Endothelial cell of umbilical vein (primary cell): ENCODE measurements around the gene MACROD2. TPM values are rescaled to one million over a fixed set of nuclear protein-coding genes. Genes with fewer than 3 reads are reported as not detected.

ENCODE experiments used
- BruUV-seq: library from RNA; stranded (reverse); fragments of 400-500 nt; replicated peaks from 2 replicates; lab custom pipeline; 2021; lab: Mats Ljungman, UMichigan
- CTCF ChIA-PET: fragments of 300-600, 350-600 bp; sonication (Branson Sonifier 250); formaldehyde crosslinking; loops from one replicate; lab custom pipeline; 2021; ENCODE audit warnings: antibody characterized with exemption, inconsistent platforms; lab: Charles Lee
- POLR2A ChIA-PET: fragments of 300-600, 350-600 bp; sonication (Branson Sonifier 250); formaldehyde crosslinking; loops from one replicate; lab custom pipeline; 2021; ENCODE audit warnings: antibody characterized with exemption, inconsistent platforms; lab: Charles Lee
- DNase-seq: peaks from one replicate; pipeline ENCODE4 v3.0.0-alpha.2; 2011; ENCODE audit warnings: low read depth, low spot score
- FAIRE-seq: peaks from 2 replicates; lab custom pipeline; 2011; peaks lifted over from hg19 to GRCh38; lab: Jason Lieb, UNC
- H2AFZ ChIP-seq: 2 replicates; pipeline ENCODE4 v1.6.0; 2012; ENCODE audit warnings: low read depth, low read length, control low read depth, inconsistent platforms
- H3K27ac ChIP-seq: 2 replicates; pipeline ENCODE4 v1.5.1; 2011; ENCODE audit warnings: low read depth, mild to moderate bottlenecking, control low read depth, low read length, moderate library complexity; ENCODE audit not compliant: insufficient read depth
- H3K27me3 ChIP-seq, 2 experiments: 2 replicates each; pipeline versions ENCODE4 v1.6.0 to v1.6.1; 2011; ENCODE audit warnings: low read length in 2 of 2, mixed read lengths in 1 of 2; ENCODE audit not compliant: control insufficient read depth in 2 of 2, insufficient read depth in 2 of 2
- H3K36me3 ChIP-seq, 2 experiments: 2 replicates in 1 of 2; 3 replicates in 1 of 2; pipeline ENCODE4 v1.5.1; 2011; ENCODE audit warnings: low read length in 2 of 2, mild to moderate bottlenecking in 1 of 2, moderate library complexity in 1 of 2; ENCODE audit not compliant: control insufficient read depth in 2 of 2, insufficient read depth in 2 of 2; ENCODE audit errors: extremely low read depth in 1 of 2
- H3K4me1 ChIP-seq: 3 replicates; pipeline ENCODE4 v1.5.1; 2011; ENCODE audit warnings: mild to moderate bottlenecking, low read length; ENCODE audit not compliant: control insufficient read depth, insufficient read depth; ENCODE audit errors: extremely low read depth
- H3K4me2 ChIP-seq: 2 replicates; pipeline ENCODE4 v1.6.1; 2011; ENCODE audit warnings: low read length, control low read depth, mixed read lengths; ENCODE audit not compliant: insufficient read depth
- H3K4me3 ChIP-seq, 3 experiments: fragments of 200-600 bp in 1 of 3; sonication (generic), shearing (Covaris generic) in 1 of 3; replicated peaks in 1 of 3; 2 replicates each; pipeline ENCODE4 v1.5.1; 2011 to 2016; ENCODE audit warnings: control low read depth in 3 of 3, low read length in 3 of 3, mild to moderate bottlenecking in 2 of 3, inconsistent platforms in 1 of 3, low read depth in 1 of 3, moderate library complexity in 1 of 3; ENCODE audit not compliant: insufficient read depth in 1 of 3
- H3K79me2 ChIP-seq: 2 replicates; pipeline ENCODE4 v1.6.0; 2012; ENCODE audit warnings: low read length, inconsistent platforms; ENCODE audit not compliant: control insufficient read depth, insufficient read depth
- H3K9ac ChIP-seq: replicated peaks from 2 replicates; pipeline ENCODE3; 2011; ENCODE audit warnings: low read length, control low read depth; ENCODE audit not compliant: insufficient read depth; ENCODE audit errors: extremely low read depth
- H3K9me1 ChIP-seq: replicated peaks from 3 replicates; pipeline ENCODE4 v1.6.0; 2011; ENCODE audit warnings: mild to moderate bottlenecking, low read length; ENCODE audit not compliant: control insufficient read depth, insufficient read depth; ENCODE audit errors: extremely low read depth
- H3K9me3 ChIP-seq: replicated peaks from 2 replicates; pipeline ENCODE4 v1.5.1; 2012; ENCODE audit warnings: low read length, inconsistent platforms; ENCODE audit not compliant: control insufficient read depth, insufficient read depth
- H4K20me1 ChIP-seq: replicated peaks from 2 replicates; pipeline ENCODE3; 2011; ENCODE audit warnings: mild to moderate bottlenecking, low read length; ENCODE audit not compliant: control insufficient read depth, insufficient read depth; ENCODE audit errors: extremely low read depth
- EZH2 ChIP-seq: IDR thresholded peaks from 2 replicates; pipeline ENCODE4 v1.6.1; 2012; ENCODE audit warnings: borderline replicate concordance, low read depth, mild to moderate bottlenecking, moderate library complexity, low read length, inconsistent platforms; ENCODE audit not compliant: severe bottlenecking
- FOS ChIP-seq: IDR thresholded peaks from 2 replicates; pipeline ENCODE4 v1.6.1; 2011; ENCODE audit warnings: mild to moderate bottlenecking, low read length, moderate library complexity, borderline replicate concordance; ENCODE audit not compliant: insufficient read depth
- GATA2 ChIP-seq: IDR thresholded peaks from 2 replicates; pipeline ENCODE4 v1.7.0; 2011; ENCODE audit warnings: low read depth, mild to moderate bottlenecking, moderate library complexity, mixed read lengths, low read length; ENCODE audit not compliant: insufficient read length, insufficient read depth
- MAX ChIP-seq: IDR thresholded peaks from 2 replicates; pipeline ENCODE4 v1.6.1; 2011; ENCODE audit not compliant: insufficient read depth, insufficient read length
- MYC ChIP-seq: IDR thresholded peaks from one replicate; pipeline ENCODE4 v1.6.1; 2011; ENCODE audit warnings: mild to moderate bottlenecking, low read depth, low read length
- POLR2A ChIP-seq: IDR thresholded peaks from 2 replicates; pipeline ENCODE4 v1.6.1; 2012; ENCODE audit warnings: low read depth, mild to moderate bottlenecking, control low read depth, low read length
- POLR2AphosphoS5 ChIP-seq: IDR thresholded peaks from 2 replicates; pipeline ENCODE4 v1.6.1; 2012; ENCODE audit warnings: low read depth, mild to moderate bottlenecking, control low read depth, low read length, moderate library complexity; ENCODE audit not compliant: insufficient read depth
- dilution Hi-C: fragments of 300-500 bp; cut with MboI; formaldehyde crosslinking; loops from one replicate; pipeline ENCODE4 v1.15.0; 2019; ENCODE audit warnings: low sequenced_read_pairs; ENCODE audit not compliant: extremely low pct_ligation_motif_present
- intact Hi-C: fragments of 100-400 bp; cut with micrococcal nuclease; formaldehyde crosslinking; loops from one replicate; pipeline ENCODE4 v1.10.0; 2022
- polyA plus RNA-seq, 4 experiments: library from polyadenylated mRNA; depleted of rRNA in 3 of 4; stranded (reverse) in 3 of 4; unstranded in 1 of 4; fragments of >200 nt; gene quantifications; 2 replicates each; pipeline versions ENCODE4 v1.2.1 to v1.2.3, GENCODE V29; 2011 to 2012; ENCODE audit warnings: missing spikeins in 1 of 4
- total RNA-seq: library from RNA; stranded (reverse); gene quantifications from 2 replicates; pipeline ENCODE4 v1.2.3, GENCODE V29; 2021

MACROD2 gene
- total and polyA plus RNA-seq, 2 donors (not counting 3 experiments of a cell fraction or from before 2014, with no cell fraction given), result 0.11 to 0.73 TPM

GRCh38 chr20:14303651-14304050 is 308.3 kb downstream of the MACROD2 start:
- H3K9me3 ChIP-seq, result no peaks in the 10 kb centered on the region
- no peaks in the 10 kb centered on the region for H3K4me1 ChIP-seq
- no peaks in the 10 kb centered on the region for H3K27me3 ChIP-seq
- H2AFZ ChIP-seq, result no peak overlapping the region
- intact Hi-C loops, result no loop called here
- ChIA-PET CTCF (no interaction called here), POLR2A (no interaction called here)
- H4K20me1 ChIP-seq, result no peaks in the 10 kb centered on the region
- no peak overlapping the region for H3K4me2 ChIP-seq
- H3K4me3 ChIP-seq, result no peak overlapping the region
- no TSS peak for BruUV-seq
- no peaks in the 10 kb centered on the region for H3K9me1 ChIP-seq
- dilution Hi-C loops, result no loop called here
- H3K9ac ChIP-seq, result no peak overlapping the region
- TF ChIP-seq MAX, result no peak
- TF ChIP-seq POLR2A, result no peak
- no peaks in the 10 kb centered on the region for H3K36me3 ChIP-seq
- DNase-seq (no peak), FAIRE-seq (no peak)
- no peaks in the 10 kb centered on the region for H3K79me2 ChIP-seq
- H3K27ac ChIP-seq, result no peak overlapping the region

GRCh38 chr20:14304472-14304871 is 309.2 kb downstream of the MACROD2 start:
- TF ChIP-seq FOS (no peak), POLR2A (no peak), GATA2 (no peak), POLR2AphosphoS5 (no peak), EZH2 (no peak), MAX (no peak), MYC (no peak)
- DNase-seq (no peak), FAIRE-seq (no peak)
- Histone ChIP-seq H4K20me1 (no peaks in the 10 kb centered on the region), H3K4me1 (no peaks in the 10 kb centered on the region), H3K79me2 (no peaks in the 10 kb centered on the region), H3K4me3 (no peak overlapping the region), H3K9me3 (no peaks in the 10 kb centered on the region), H3K9me1 (no peaks in the 10 kb centered on the region), H3K4me2 (no peak overlapping the region), H3K27ac (no peak overlapping the region), H3K9ac (no peak overlapping the region), H3K27me3 (no peaks in the 10 kb centered on the region), H2AFZ (no peak overlapping the region), H3K36me3 (no peaks in the 10 kb centered on the region)
- dilution Hi-C loops, result no loop called here
- intact Hi-C loops, result no loop called here
- POLR2A ChIA-PET, result no interaction called here
- CTCF ChIA-PET, result no interaction called here
- BruUV-seq, result no TSS peak
